ENCODE results near the gene MEF2D.

Gene MEF2D

GRCh38 chr1:156543066-156543465 lies 42.5 kb upstream of the MEF2D start:
- no peak overlapping the region for H3K4me2 ChIP-seq (ENCODE audit: insufficient read depth, low read length, poor library complexity, severe bottlenecking)

GRCh38 chr1:156540955-156541354 lies 40.4 kb upstream of the MEF2D start:
- H2BK12ac ChIP-seq (ENCODE audit: low read length) = no peak overlapping the region
- no peak overlapping the region for H3K18ac ChIP-seq (ENCODE audit: low read length)
- no peaks in the 10 kb centered on the region for H3K9me3 ChIP-seq (replicated peaks in 1 of 2; ENCODE audit: control insufficient read depth in 2 of 2, insufficient read depth in 1 of 2, low read depth in 1 of 2, low read length in 2 of 2)
- H3K4me2 ChIP-seq (ENCODE audit: insufficient read depth, low read length, poor library complexity, severe bottlenecking) = no peak overlapping the region
- no peak overlapping the region for H3K14ac ChIP-seq (ENCODE audit: low read length)
- H3K79me1 ChIP-seq (ENCODE audit: low read depth, low read length) = no peaks in the 10 kb centered on the region
- no peak overlapping the region for H4K8ac ChIP-seq (ENCODE audit: low read depth, low read length)
- no peak overlapping the region for H2BK15ac ChIP-seq (ENCODE audit: low read length)
- peaks cover 46 to 97% of the 10 kb centered on the region in 2 donors for H3K36me3 ChIP-seq (replicated peaks in 1 of 2; ENCODE audit: control insufficient read depth in 2 of 2, insufficient read depth in 2 of 2, low read length in 2 of 2)
- no peak overlapping the region for H3K9ac ChIP-seq (ENCODE audit: low read depth, low read length, poor library complexity)
- WGBS, 2 donors (ENCODE audit: extremely low coverage in 2 of 2, insufficient read length in 2 of 2, insufficient replicate concordance in 1 of 2) = no CpG with 5 or more reads among the region's 2 CpGs
- no peak overlapping the region for H2BK120ac ChIP-seq (ENCODE audit: low read depth, low read length)
- no peak overlapping the region for H3K4ac ChIP-seq (ENCODE audit: low read length)
- no peaks in the 10 kb centered on the region for H3K4me1 ChIP-seq (ENCODE audit: control insufficient read depth in 2 of 2, insufficient read depth in 1 of 2, low read depth in 1 of 2, low read length in 2 of 2)
- DNase-seq (ENCODE audit: low spot score) = no peak
- no peak overlapping the region for H3K23ac ChIP-seq (ENCODE audit: low read depth, low read length, poor library complexity)
- no peak overlapping the region for H2AFZ ChIP-seq (ENCODE audit: low read length)
- no peak overlapping the region for H2AK5ac ChIP-seq (ENCODE audit: low read depth, low read length)
- no peaks in the 10 kb centered on the region for H3K27me3 ChIP-seq (ENCODE audit: control insufficient read depth in 3 of 3, insufficient read depth in 3 of 3, low read depth in 1 of 3, low read length in 3 of 3)
- no peak overlapping the region for H3K4me3 ChIP-seq (ENCODE audit: low read length in 2 of 2)
- H2BK5ac ChIP-seq (ENCODE audit: low read length) = no peak overlapping the region
- no peak overlapping the region for H3K27ac ChIP-seq (replicated peaks; ENCODE audit: low read length)
- no peak overlapping the region for H4K91ac ChIP-seq (ENCODE audit: low read depth, low read length, poor library complexity)

More at GRCh38 chr1:156543066-156543465, 42.5 kb upstream of the MEF2D start:
- Histone ChIP-seq H4K91ac (ENCODE audit: low read depth, low read length, poor library complexity) (no peak overlapping the region), H2AK5ac (ENCODE audit: low read depth, low read length) (no peak overlapping the region), H2BK5ac (ENCODE audit: low read length) (no peak overlapping the region), H3K9ac (ENCODE audit: low read depth, low read length, poor library complexity) (no peak overlapping the region), H3K9me3 (replicated peaks in 1 of 2; ENCODE audit: control insufficient read depth in 2 of 2, insufficient read depth in 1 of 2, low read depth in 1 of 2, low read length in 2 of 2) (no peaks in the 10 kb centered on the region), H3K23ac (ENCODE audit: low read depth, low read length, poor library complexity) (no peak overlapping the region), H3K36me3 (replicated peaks in 1 of 2; ENCODE audit: control insufficient read depth in 2 of 2, insufficient read depth in 2 of 2, low read length in 2 of 2) (peaks cover 52 to 99% of the 10 kb centered on the region in 2 donors), H3K14ac (ENCODE audit: low read length) (no peak overlapping the region), H4K8ac (ENCODE audit: low read depth, low read length) (no peak overlapping the region), H3K27ac (replicated peaks; ENCODE audit: low read length) (no peak overlapping the region), H3K79me1 (ENCODE audit: low read depth, low read length) (no peaks in the 10 kb centered on the region), H2BK120ac (ENCODE audit: low read depth, low read length) (no peak overlapping the region), H3K4me1 (ENCODE audit: control insufficient read depth in 2 of 2, insufficient read depth in 1 of 2, low read depth in 1 of 2, low read length in 2 of 2) (no peaks in the 10 kb centered on the region), H3K18ac (ENCODE audit: low read length) (no peak overlapping the region), H2BK12ac (ENCODE audit: low read length) (no peak overlapping the region), H3K27me3 (ENCODE audit: control insufficient read depth in 3 of 3, insufficient read depth in 3 of 3, low read depth in 1 of 3, low read length in 3 of 3) (no peaks in the 10 kb centered on the region), H2BK15ac (ENCODE audit: low read length) (no peak overlapping the region), H2AFZ (ENCODE audit: low read length) (no peak overlapping the region), H3K4me3 (ENCODE audit: low read length in 2 of 2) (peak overlapping the region in 1 of 2 donors; percentile 4), H3K4ac (ENCODE audit: low read length) (no peak overlapping the region)
- no CpG with 5 or more reads among the region's 1 CpG for WGBS, 2 donors (ENCODE audit: extremely low coverage in 2 of 2, insufficient read length in 2 of 2, insufficient replicate concordance in 1 of 2)
- no peak for DNase-seq (ENCODE audit: low spot score)

GRCh38 chr1:156539818-156540355 lies 39.3 kb upstream of the MEF2D start:
- no peak for DNase-seq (ENCODE audit: low spot score)

GRCh38 chr1:156538711-156539440 lies 38.3 kb upstream of the MEF2D start:
- Histone ChIP-seq H3K23ac (ENCODE audit: low read depth, low read length, poor library complexity) (no peak overlapping the region), H2AFZ (ENCODE audit: low read length) (no peak overlapping the region), H3K18ac (ENCODE audit: low read length) (no peak overlapping the region), H2AK5ac (ENCODE audit: low read depth, low read length) (no peak overlapping the region), H3K4ac (ENCODE audit: low read length) (no peak overlapping the region), H3K36me3 (replicated peaks in 1 of 2; ENCODE audit: control insufficient read depth in 2 of 2, insufficient read depth in 2 of 2, low read length in 2 of 2) (peaks cover 55 to 97% of the 10 kb centered on the region in 2 donors), H3K79me1 (ENCODE audit: low read depth, low read length) (no peaks in the 10 kb centered on the region), H3K14ac (ENCODE audit: low read length) (no peak overlapping the region), H2BK12ac (ENCODE audit: low read length) (no peak overlapping the region), H3K4me3 (ENCODE audit: low read length in 2 of 2) (no peak overlapping the region), H3K9me3 (replicated peaks in 1 of 2; ENCODE audit: control insufficient read depth in 2 of 2, insufficient read depth in 1 of 2, low read depth in 1 of 2, low read length in 2 of 2) (no peaks in the 10 kb centered on the region), H3K27ac (replicated peaks; ENCODE audit: low read length) (no peak overlapping the region), H3K4me1 (ENCODE audit: control insufficient read depth in 2 of 2, insufficient read depth in 1 of 2, low read depth in 1 of 2, low read length in 2 of 2) (no peaks in the 10 kb centered on the region), H4K91ac (ENCODE audit: low read depth, low read length, poor library complexity) (no peak overlapping the region), H3K27me3 (ENCODE audit: control insufficient read depth in 3 of 3, insufficient read depth in 3 of 3, low read depth in 1 of 3, low read length in 3 of 3) (no peaks in the 10 kb centered on the region), H2BK120ac (ENCODE audit: low read depth, low read length) (no peak overlapping the region), H4K8ac (ENCODE audit: low read depth, low read length) (no peak overlapping the region), H3K9ac (ENCODE audit: low read depth, low read length, poor library complexity) (no peak overlapping the region), H2BK5ac (ENCODE audit: low read length) (no peak overlapping the region), H2BK15ac (ENCODE audit: low read length) (no peak overlapping the region), H3K4me2 (ENCODE audit: insufficient read depth, low read length, poor library complexity, severe bottlenecking) (no peak overlapping the region)
- DNase-seq (ENCODE audit: low spot score) = no peak
- no CpG with 5 or more reads among the region's 10 CpGs for WGBS, 2 donors (ENCODE audit: extremely low coverage in 2 of 2, insufficient read length in 2 of 2, insufficient replicate concordance in 1 of 2)

More at GRCh38 chr1:156539818-156540355, 39.3 kb upstream of the MEF2D start:
- no peak overlapping the region for H2BK15ac ChIP-seq (ENCODE audit: low read length)
- H4K91ac ChIP-seq (ENCODE audit: low read depth, low read length, poor library complexity) = no peak overlapping the region
- H3K4me3 ChIP-seq (ENCODE audit: low read length in 2 of 2) = no peak overlapping the region
- peaks cover 48 to 97% of the 10 kb centered on the region in 2 donors for H3K36me3 ChIP-seq (replicated peaks in 1 of 2; ENCODE audit: control insufficient read depth in 2 of 2, insufficient read depth in 2 of 2, low read length in 2 of 2)
- no peaks in the 10 kb centered on the region for H3K4me1 ChIP-seq (ENCODE audit: control insufficient read depth in 2 of 2, insufficient read depth in 1 of 2, low read depth in 1 of 2, low read length in 2 of 2)
- no peaks in the 10 kb centered on the region for H3K79me1 ChIP-seq (ENCODE audit: low read depth, low read length)
- no peak overlapping the region for H2AFZ ChIP-seq (ENCODE audit: low read length)
- H3K27me3 ChIP-seq (ENCODE audit: control insufficient read depth in 3 of 3, insufficient read depth in 3 of 3, low read depth in 1 of 3, low read length in 3 of 3) = no peaks in the 10 kb centered on the region
- no peak overlapping the region for H3K23ac ChIP-seq (ENCODE audit: low read depth, low read length, poor library complexity)
- no peaks in the 10 kb centered on the region for H3K9me3 ChIP-seq (replicated peaks in 1 of 2; ENCODE audit: control insufficient read depth in 2 of 2, insufficient read depth in 1 of 2, low read depth in 1 of 2, low read length in 2 of 2)
- H2BK5ac ChIP-seq (ENCODE audit: low read length) = no peak overlapping the region
- H3K9ac ChIP-seq (ENCODE audit: low read depth, low read length, poor library complexity) = no peak overlapping the region
- no peak overlapping the region for H3K4ac ChIP-seq (ENCODE audit: low read length)
- H3K4me2 ChIP-seq (ENCODE audit: insufficient read depth, low read length, poor library complexity, severe bottlenecking) = no peak overlapping the region
- H3K27ac ChIP-seq (replicated peaks; ENCODE audit: low read length) = no peak overlapping the region
- H4K8ac ChIP-seq (ENCODE audit: low read depth, low read length) = no peak overlapping the region
- H3K18ac ChIP-seq (ENCODE audit: low read length) = no peak overlapping the region
- no peak overlapping the region for H2AK5ac ChIP-seq (ENCODE audit: low read depth, low read length)
- H2BK120ac ChIP-seq (ENCODE audit: low read depth, low read length) = no peak overlapping the region
- H2BK12ac ChIP-seq (ENCODE audit: low read length) = no peak overlapping the region
- no CpG with 5 or more reads among the region's 4 CpGs for WGBS, 2 donors (ENCODE audit: extremely low coverage in 2 of 2, insufficient read length in 2 of 2, insufficient replicate concordance in 1 of 2)
- H3K14ac ChIP-seq (ENCODE audit: low read length) = no peak overlapping the region

All from neuronal stem cell (in vitro differentiated cells).